Choroid plexus epithelial cell (primary cell): Measurements from ENCODE around the gene IGHMBP2.

ENCODE experiments used
- DNase-seq: peaks from one replicate; pipeline ENCODE4 v3.0.0-alpha.2; 2010; ENCODE audit warnings: low read depth
- H3K4me3 ChIP-seq: 2 replicates; pipeline ENCODE4 v1.5.1; 2011; ENCODE audit warnings: low read depth, mild to moderate bottlenecking, control low read depth, low read length, moderate library complexity
- CTCF ChIP-seq: conservative IDR thresholded peaks from 2 replicates; pipeline ENCODE4 v1.5.1; 2011; ENCODE audit warnings: low read depth, mild to moderate bottlenecking, control low read depth, inconsistent platforms, low read length, moderate library complexity

Gene IGHMBP2

GRCh38 chr11:68988491-68988890 is 84.8 kb downstream of the IGHMBP2 start:
- no peak for TF ChIP-seq CTCF

More at GRCh38 chr11:68988491-68988890, 84.8 kb downstream of the IGHMBP2 start:
- no peak for DNase-seq
- H3K4me3 ChIP-seq = no peak overlapping the region
